DND-41 (cell line): ENCODE measurements around the gene SFXN2.
"Not testable (repeated sequence)": the region's sequence is repeated elsewhere in the genome, so short reads cannot be mapped to it uniquely, and the experiment has no call there.

Experiments
- ATAC-seq: fragments of 200-7000 bp; cut with Tn5 transposase; 3 replicates; pipeline ENCODE4 v1.9.1; 2021; ENCODE audit warnings: low read depth; ENCODE audit not compliant: insufficient read depth
- DNase-seq: peaks from one replicate; pipeline ENCODE4 v3.0.0-alpha.2; 2020
- H2AFZ ChIP-seq: 2 replicates; pipeline ENCODE4 v1.6.0; 2012; ENCODE audit warnings: low read depth, low read length
- H3K27ac ChIP-seq: 2 replicates; pipeline ENCODE4 v1.5.1; 2012; ENCODE audit warnings: low read length, inconsistent platforms
- H3K27me3 ChIP-seq: fragments of 200-600 bp; sonication (generic); 2 replicates; pipeline ENCODE4 v1.6.0; 2012; ENCODE audit warnings: low read length, mild to moderate bottlenecking, inconsistent platforms; ENCODE audit not compliant: insufficient read depth, poor library complexity
- H3K36me3 ChIP-seq: 2 replicates; pipeline ENCODE4 v1.5.1; 2012; ENCODE audit warnings: low read length, inconsistent platforms; ENCODE audit not compliant: insufficient read depth
- H3K4me1 ChIP-seq: 2 replicates; pipeline ENCODE4 v1.5.1; 2012; ENCODE audit warnings: mild to moderate bottlenecking, low read length; ENCODE audit not compliant: insufficient read depth
- H3K4me2 ChIP-seq: 2 replicates; pipeline ENCODE4 v1.6.0; 2012; ENCODE audit warnings: mild to moderate bottlenecking, moderate library complexity, low read length, inconsistent platforms; ENCODE audit not compliant: insufficient read depth
- H3K4me3 ChIP-seq, 2 experiments: fragments of 200-600 bp in 1 of 2; shearing (Covaris generic) in 1 of 2; 2 replicates each; pipeline ENCODE4 v1.5.1; 2012 to 2016; ENCODE audit warnings: inconsistent platforms in 2 of 2, low read length in 2 of 2, mild to moderate bottlenecking in 2 of 2, low read depth in 1 of 2, moderate library complexity in 1 of 2
- H3K79me2 ChIP-seq: 2 replicates; pipeline ENCODE4 v1.6.0; 2012; ENCODE audit warnings: low read length, inconsistent platforms; ENCODE audit not compliant: insufficient read depth
- H3K9ac ChIP-seq: 2 replicates; pipeline ENCODE4 v1.6.0; 2012; ENCODE audit warnings: low read depth, mild to moderate bottlenecking, inconsistent platforms, low read length, moderate library complexity
- H3K9me3 ChIP-seq: 2 replicates; pipeline ENCODE4 v1.5.1; 2012; ENCODE audit warnings: low read length, moderate library complexity, mild to moderate bottlenecking, inconsistent platforms; ENCODE audit not compliant: insufficient read depth, severe bottlenecking
- H4K20me1 ChIP-seq: 2 replicates; pipeline ENCODE4 v1.6.0; 2012; ENCODE audit warnings: low read length; ENCODE audit not compliant: insufficient read depth
- EZH2 ChIP-seq: IDR thresholded peaks from 3 replicates; pipeline ENCODE4 v1.6.1; 2012; ENCODE audit warnings: borderline replicate concordance, low read depth, mild to moderate bottlenecking, moderate library complexity, low read length, inconsistent platforms; ENCODE audit not compliant: severe bottlenecking
- TF ChIP-seq, protein P1 (sequence below): IDR thresholded peaks from 2 replicates; pipeline ENCODE4 v1.5.1; 2012; ENCODE audit warnings: borderline replicate concordance, low read length, moderate library complexity, mild to moderate bottlenecking; ENCODE audit not compliant: poor library complexity, severe bottlenecking; ENCODE audit errors: extremely low read depth

Gene SFXN2

DNA sequence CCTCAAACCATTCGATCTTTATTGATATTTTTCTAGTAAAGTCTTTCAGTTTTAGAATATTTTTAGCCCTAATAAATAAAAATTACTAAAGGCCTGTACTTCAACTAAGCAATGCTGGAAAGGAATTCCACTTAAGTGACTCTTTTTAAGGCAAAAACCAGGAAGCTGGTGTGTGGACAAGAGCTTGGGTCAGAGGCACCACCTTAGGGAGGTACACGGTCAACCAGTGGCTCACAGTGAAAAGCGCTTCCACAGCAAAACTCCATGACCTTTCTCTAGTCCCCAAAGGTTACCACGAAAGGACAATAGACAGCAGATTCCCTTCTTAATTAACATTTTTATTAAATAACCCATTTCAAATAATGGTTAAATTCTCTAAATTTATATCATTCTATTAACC, 31.5 kb upstream of the SFXN2 start:
- no peaks in the 10 kb centered on the region for H3K4me1 ChIP-seq
- no peaks in the 10 kb centered on the region for H3K27me3 ChIP-seq
- no peaks in the 10 kb centered on the region for H3K79me2 ChIP-seq
- no peak overlapping the region for H3K27ac ChIP-seq
- no peaks in the 10 kb centered on the region for H3K9me3 ChIP-seq
- no peak overlapping the region for H3K4me2 ChIP-seq
- H4K20me1 ChIP-seq = no peaks in the 10 kb centered on the region
- H3K4me3 ChIP-seq = no peak overlapping the region
- H3K9ac ChIP-seq = no peak overlapping the region
- H3K36me3 ChIP-seq = no peaks in the 10 kb centered on the region
- TF ChIP-seq EZH2 = no peak
- TF ChIP-seq, protein P1, sequence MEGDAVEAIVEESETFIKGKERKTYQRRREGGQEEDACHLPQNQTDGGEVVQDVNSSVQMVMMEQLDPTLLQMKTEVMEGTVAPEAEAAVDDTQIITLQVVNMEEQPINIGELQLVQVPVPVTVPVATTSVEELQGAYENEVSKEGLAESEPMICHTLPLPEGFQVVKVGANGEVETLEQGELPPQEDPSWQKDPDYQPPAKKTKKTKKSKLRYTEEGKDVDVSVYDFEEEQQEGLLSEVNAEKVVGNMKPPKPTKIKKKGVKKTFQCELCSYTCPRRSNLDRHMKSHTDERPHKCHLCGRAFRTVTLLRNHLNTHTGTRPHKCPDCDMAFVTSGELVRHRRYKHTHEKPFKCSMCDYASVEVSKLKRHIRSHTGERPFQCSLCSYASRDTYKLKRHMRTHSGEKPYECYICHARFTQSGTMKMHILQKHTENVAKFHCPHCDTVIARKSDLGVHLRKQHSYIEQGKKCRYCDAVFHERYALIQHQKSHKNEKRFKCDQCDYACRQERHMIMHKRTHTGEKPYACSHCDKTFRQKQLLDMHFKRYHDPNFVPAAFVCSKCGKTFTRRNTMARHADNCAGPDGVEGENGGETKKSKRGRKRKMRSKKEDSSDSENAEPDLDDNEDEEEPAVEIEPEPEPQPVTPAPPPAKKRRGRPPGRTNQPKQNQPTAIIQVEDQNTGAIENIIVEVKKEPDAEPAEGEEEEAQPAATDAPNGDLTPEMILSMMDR = no peak
- no peak overlapping the region for H2AFZ ChIP-seq
- no peak for DNase-seq
- ATAC-seq = no peak

- no peak overlapping the region for H3K27ac ChIP-seq
- TF ChIP-seq, protein P1 = no peak
- no peak for TF ChIP-seq EZH2
- no peaks in the 10 kb centered on the region for H3K36me3 ChIP-seq
- no peak overlapping the region for H3K9ac ChIP-seq
- H3K79me2 ChIP-seq = no peaks in the 10 kb centered on the region
- no peaks in the 10 kb centered on the region for H3K27me3 ChIP-seq
- no peak overlapping the region for H2AFZ ChIP-seq
- H4K20me1 ChIP-seq = no peaks in the 10 kb centered on the region
- ATAC-seq = no peak
- H3K9me3 ChIP-seq = no peaks in the 10 kb centered on the region
- DNase-seq = no peak
- H3K4me1 ChIP-seq = no peaks in the 10 kb centered on the region
- H3K4me2 ChIP-seq = no peak overlapping the region
- H3K4me3 ChIP-seq = no peak overlapping the region
These were observed 30.7 kb upstream of the SFXN2 start for GRCh38 chr10:102683736-102684135.

GRCh38 chr10:102691285-102692066, 23.0 kb upstream of the SFXN2 start:
- Histone ChIP-seq H3K27ac (no peak overlapping the region), H3K27me3 (no peaks in the 10 kb centered on the region), H3K4me1 (no peaks in the 10 kb centered on the region), H3K79me2 (no peaks in the 10 kb centered on the region), H3K36me3 (no peaks in the 10 kb centered on the region; the same call in 1 of the 2 replicates), H3K9ac (no peak overlapping the region), H4K20me1 (no peaks in the 10 kb centered on the region), H3K4me2 (no peak overlapping the region), H2AFZ (no peak overlapping the region), H3K4me3 (no peak overlapping the region), H3K9me3 (no peaks in the 10 kb centered on the region)
- ATAC-seq (no peak), DNase-seq (no peak)
- no peak for TF ChIP-seq EZH2
- TF ChIP-seq, protein P1 = no peak

GRCh38 chr10:102695401-102695800, 19.0 kb upstream of the SFXN2 start:
- not testable (repeated sequence) for H3K27ac ChIP-seq, H2AFZ ChIP-seq, H3K9ac ChIP-seq, ATAC-seq, H3K27me3 ChIP-seq, H3K4me3 ChIP-seq, DNase-seq, H3K9me3 ChIP-seq, H3K4me2 ChIP-seq, H3K79me2 ChIP-seq, H3K4me1 ChIP-seq, H4K20me1 ChIP-seq
- H3K36me3 ChIP-seq = peaks cover 15% of the 10 kb centered on the region
